Esophagus mucosa (tissue), 1 donor: ENCODE data around the gene SLC34A3. TPM values are rescaled to one million over a fixed set of nuclear protein-coding genes. Genes with fewer than 3 reads are reported as not detected.
"Not testable (repeated sequence)": the region's sequence is repeated elsewhere in the genome, so short reads cannot be mapped to it uniquely, and the experiment has no call there.

Source experiments
- ATAC-seq: fragments of 200-7000 bp; cut with Tn5 transposase; one replicate; pipeline ENCODE4 v1.9.1; 2020
- total RNA-seq: library from RNA; stranded (reverse); gene quantifications from one replicate; pipeline ENCODE4 v1.2.4, GENCODE V29; 2023
- donor health status: DM: yes; HTN: yes; CAD: no.

The SLC34A3 gene
- total RNA-seq, 1 donor from 2014 or later = 0.68 TPM

GRCh38 chr9:137231372-137232039, 805 bp downstream of the SLC34A3 start:
- no peak for ATAC-seq

GRCh38 chr9:137232101-137232500, 1.4 kb downstream of the SLC34A3 start:
- ATAC-seq = no peak

- ATAC-seq = no peak
Observed at GRCh38 chr9:137232510-137232909, 1.8 kb downstream of the SLC34A3 start.

- ATAC-seq = peak; percentile 0
Observed at GRCh38 chr9:137233143-137233980, 2.7 kb downstream of the SLC34A3 start.

GRCh38 chr9:137234055-137234697, 3.5 kb downstream of the SLC34A3 start:
- no peak for ATAC-seq

- no peak for ATAC-seq
Observed at GRCh38 chr9:137234758-137235423, 4.2 kb downstream of the SLC34A3 start.

- no peak for ATAC-seq
Observed at GRCh38 chr9:137235424-137236237, 4.9 kb downstream of the SLC34A3 start.

GRCh38 chr9:137236238-137236935, 5.7 kb downstream of the SLC34A3 start:
- ATAC-seq = peak; percentile 42

- ATAC-seq = no peak
Observed at GRCh38 chr9:137236936-137237421, 6.3 kb downstream of the SLC34A3 start.

GRCh38 chr9:137237759-137238726, 7.3 kb downstream of the SLC34A3 start:
- ATAC-seq = no peak

GRCh38 chr9:137239541-137240200, 9.0 kb downstream of the SLC34A3 start:
- not testable (repeated sequence) for ATAC-seq

GRCh38 chr9:137240318-137240840, 9.7 kb downstream of the SLC34A3 start:
- peak; percentile 38 for ATAC-seq

- ATAC-seq = peak; percentile 77
Observed at GRCh38 chr9:137240841-137241489, 10.3 kb downstream of the SLC34A3 start, which contains the start of gene TUBB4B. TSS of gene TUBB4B (plus strand) at chr9:137241287. CDS start at chr9:137241361, 74 bp downstream.

GRCh38 chr9:137241490-137242268, 11.0 kb downstream of the SLC34A3 start:
- peak; percentile 35 for ATAC-seq

- no peak for ATAC-seq
Observed at GRCh38 chr9:137242269-137243203, 11.8 kb downstream of the SLC34A3 start.

- ATAC-seq = not testable (repeated sequence)
Observed at GRCh38 chr9:137243266-137243625, 12.5 kb downstream of the SLC34A3 start.
